HG02840 (cell line): ENCODE data around the gene SMYD3.
"Not testable (repeated sequence)": the region's sequence is repeated elsewhere in the genome, so short reads cannot be mapped to it uniquely, and the experiment has no call there.

ENCODE experiments used
- ATAC-seq: cut with Tn5 transposase; IDR thresholded peaks from one replicate; pipeline ENCODE4 v1.9.1; 2021; ENCODE audit warnings: mild to moderate bottlenecking, moderate library complexity, moderate number of reproducible peaks; ENCODE audit not compliant: unreplicated experiment, low FRiP score

SMYD3 gene

GRCh38 chr1:245835386-245835785 lies 671.7 kb downstream of the SMYD3 start:
- no peak for ATAC-seq

GRCh38 chr1:245834002-245834401 lies 673.1 kb downstream of the SMYD3 start:
- ATAC-seq, result no peak

- no peak for ATAC-seq
These were observed 674.1 kb downstream of the SMYD3 start for GRCh38 chr1:245832771-245833527.

- no peak for ATAC-seq
These were observed 675.6 kb downstream of the SMYD3 start for GRCh38 chr1:245831518-245831917.

- no peak for ATAC-seq
These were observed 677.3 kb downstream of the SMYD3 start for GRCh38 chr1:245829826-245830225.

- no peak for ATAC-seq
These were observed 677.9 kb downstream of the SMYD3 start for GRCh38 chr1:245829194-245829593.

GRCh38 chr1:245827301-245827700 lies 679.8 kb downstream of the SMYD3 start:
- ATAC-seq, result no peak

- no peak for ATAC-seq
These were observed 681.8 kb downstream of the SMYD3 start for GRCh38 chr1:245825128-245825901.

GRCh38 chr1:245823408-245824147 lies 683.5 kb downstream of the SMYD3 start:
- no peak for ATAC-seq

- ATAC-seq, result no peak
These were observed 684.1 kb downstream of the SMYD3 start for GRCh38 chr1:245822996-245823395.

- ATAC-seq, result not testable (repeated sequence)
These were observed 688.7 kb downstream of the SMYD3 start for GRCh38 chr1:245818363-245818762.

- not testable (repeated sequence) for ATAC-seq
These were observed 690.6 kb downstream of the SMYD3 start for GRCh38 chr1:245816496-245816895.

GRCh38 chr1:245814651-245815050 lies 692.4 kb downstream of the SMYD3 start:
- no peak for ATAC-seq

GRCh38 chr1:245812278-245812677 lies 694.8 kb downstream of the SMYD3 start:
- ATAC-seq, result no peak

- ATAC-seq, result no peak
These were observed 696.2 kb downstream of the SMYD3 start for GRCh38 chr1:245810789-245811337.

GRCh38 chr1:245810181-245810769 lies 696.8 kb downstream of the SMYD3 start:
- no peak for ATAC-seq

GRCh38 chr1:245809361-245809760 lies 697.7 kb downstream of the SMYD3 start:
- no peak for ATAC-seq

- no peak for ATAC-seq
These were observed 698.9 kb downstream of the SMYD3 start for GRCh38 chr1:245807954-245808719.

- ATAC-seq, result peak; percentile 57
These were observed 699.8 kb downstream of the SMYD3 start for GRCh38 chr1:245807306-245807705.

- ATAC-seq, result no peak
These were observed 701.5 kb downstream of the SMYD3 start for GRCh38 chr1:245805532-245805931.
